ENCODE measurements around the gene GPC3.

GPC3 gene

GRCh38 chrX:133550665-133551485 lies 434.5 kb downstream of the GPC3 start:
- H3K9me2 ChIP-seq (replicated peaks; ENCODE audit: control insufficient read depth, low read length): no peaks in the 10 kb centered on the region
- H3K36me3 ChIP-seq (ENCODE audit: control insufficient read depth, low read length): no peaks in the 10 kb centered on the region
- no peak overlapping the region for H3K27ac ChIP-seq (ENCODE audit: low read depth, low read length)
- H4K20me1 ChIP-seq (ENCODE audit: control insufficient read depth, insufficient read depth, low read depth, low read length): no peaks in the 10 kb centered on the region
- no peak overlapping the region for H3K4me3 ChIP-seq (ENCODE audit: low read length)
- H3K4me2 ChIP-seq (ENCODE audit: low read length): no peak overlapping the region
- no peaks in the 10 kb centered on the region for H3F3A ChIP-seq (ENCODE audit: control insufficient read depth, insufficient read depth)
- H3K9me3 ChIP-seq (ENCODE audit: control insufficient read depth, insufficient read depth, low read length): no peaks in the 10 kb centered on the region
- H3K27me3 ChIP-seq (ENCODE audit: control insufficient read depth, low read length): no peaks in the 10 kb centered on the region
- H3K79me2 ChIP-seq (ENCODE audit: control insufficient read depth, low read length): no peaks in the 10 kb centered on the region
- no peaks in the 10 kb centered on the region for H3K4me1 ChIP-seq (ENCODE audit: control insufficient read depth, low read length)
- TF ChIP-seq EZH2phosphoT487 (IDR thresholded peaks at IDR 0.05; ENCODE audit: borderline replicate concordance, low read length): no peak
- TF ChIP-seq, protein P1, sequence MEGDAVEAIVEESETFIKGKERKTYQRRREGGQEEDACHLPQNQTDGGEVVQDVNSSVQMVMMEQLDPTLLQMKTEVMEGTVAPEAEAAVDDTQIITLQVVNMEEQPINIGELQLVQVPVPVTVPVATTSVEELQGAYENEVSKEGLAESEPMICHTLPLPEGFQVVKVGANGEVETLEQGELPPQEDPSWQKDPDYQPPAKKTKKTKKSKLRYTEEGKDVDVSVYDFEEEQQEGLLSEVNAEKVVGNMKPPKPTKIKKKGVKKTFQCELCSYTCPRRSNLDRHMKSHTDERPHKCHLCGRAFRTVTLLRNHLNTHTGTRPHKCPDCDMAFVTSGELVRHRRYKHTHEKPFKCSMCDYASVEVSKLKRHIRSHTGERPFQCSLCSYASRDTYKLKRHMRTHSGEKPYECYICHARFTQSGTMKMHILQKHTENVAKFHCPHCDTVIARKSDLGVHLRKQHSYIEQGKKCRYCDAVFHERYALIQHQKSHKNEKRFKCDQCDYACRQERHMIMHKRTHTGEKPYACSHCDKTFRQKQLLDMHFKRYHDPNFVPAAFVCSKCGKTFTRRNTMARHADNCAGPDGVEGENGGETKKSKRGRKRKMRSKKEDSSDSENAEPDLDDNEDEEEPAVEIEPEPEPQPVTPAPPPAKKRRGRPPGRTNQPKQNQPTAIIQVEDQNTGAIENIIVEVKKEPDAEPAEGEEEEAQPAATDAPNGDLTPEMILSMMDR (IDR thresholded peaks at IDR 0.05; ENCODE audit: low read depth, low read length, poor library complexity, severe bottlenecking): no peak

DNA sequence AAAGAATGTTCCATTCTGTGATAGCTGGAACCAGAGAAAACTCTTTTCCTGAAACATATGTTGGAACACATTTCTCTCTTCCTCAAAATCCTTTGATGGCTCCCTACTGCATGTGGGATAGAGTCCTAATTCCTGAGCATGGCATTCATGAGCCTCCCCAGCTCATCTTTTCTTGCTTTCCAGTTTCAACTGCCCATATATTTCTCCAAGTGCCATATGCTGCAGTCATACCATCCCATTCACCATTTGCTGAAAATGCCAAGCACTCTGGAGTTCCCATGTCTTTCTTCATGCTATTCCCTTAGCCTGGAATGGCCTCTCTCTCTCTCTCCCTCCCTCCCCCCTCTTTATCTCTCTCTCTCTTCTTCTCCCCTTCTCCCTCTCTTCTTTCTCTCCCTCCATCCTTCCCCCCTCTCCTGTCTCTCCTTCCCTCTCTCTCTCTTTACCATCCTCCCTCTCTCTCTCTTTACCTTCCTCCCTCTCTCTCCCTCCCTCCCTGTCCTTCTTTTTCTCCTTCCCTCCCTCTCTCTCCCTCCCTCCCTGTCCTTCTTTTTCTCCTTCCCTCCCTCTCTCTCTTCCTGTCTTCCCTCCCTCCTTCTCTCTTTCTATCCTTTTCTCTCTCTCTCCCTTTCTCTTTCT lies 436.0 kb downstream of the GPC3 start:
- Histone ChIP-seq H4K20me1 (ENCODE audit: control insufficient read depth, insufficient read depth, low read depth, low read length) (no peaks in the 10 kb centered on the region), H3K4me2 (ENCODE audit: low read length) (no peak overlapping the region), H3K4me3 (ENCODE audit: low read length) (no peak overlapping the region), H3K79me2 (ENCODE audit: control insufficient read depth, low read length) (no peaks in the 10 kb centered on the region), H3K36me3 (ENCODE audit: control insufficient read depth, low read length) (no peaks in the 10 kb centered on the region), H3F3A (ENCODE audit: control insufficient read depth, insufficient read depth) (no peaks in the 10 kb centered on the region), H3K27me3 (ENCODE audit: control insufficient read depth, low read length) (no peaks in the 10 kb centered on the region), H3K27ac (ENCODE audit: low read depth, low read length) (no peak overlapping the region), H3K9me3 (ENCODE audit: control insufficient read depth, insufficient read depth, low read length) (no peaks in the 10 kb centered on the region), H3K9me2 (replicated peaks; ENCODE audit: control insufficient read depth, low read length) (no peaks in the 10 kb centered on the region), H3K4me1 (ENCODE audit: control insufficient read depth, low read length) (no peaks in the 10 kb centered on the region)
- TF ChIP-seq, protein P1 (IDR thresholded peaks at IDR 0.05; ENCODE audit: low read depth, low read length, poor library complexity, severe bottlenecking): no peak
- no peak for TF ChIP-seq EZH2phosphoT487 (IDR thresholded peaks at IDR 0.05; ENCODE audit: borderline replicate concordance, low read length)

DNA sequence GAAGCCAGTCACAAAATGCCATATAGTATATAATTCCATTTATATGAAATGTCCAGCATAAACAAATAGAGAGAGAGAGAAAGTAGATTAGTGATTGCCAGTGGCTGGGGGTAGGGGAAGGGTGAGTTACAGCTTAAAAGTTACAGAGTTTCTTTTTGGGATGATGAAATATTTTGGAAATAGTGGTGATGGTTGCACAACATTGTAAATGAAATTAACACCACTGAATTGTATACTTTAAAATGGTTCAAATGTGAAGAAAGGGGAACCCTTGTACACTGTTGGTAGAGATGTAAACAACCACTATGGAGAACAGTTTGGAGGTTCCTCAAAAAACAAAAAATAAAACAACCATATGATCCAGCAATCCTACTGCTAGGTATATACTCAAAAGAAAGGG lies 439.0 kb downstream of the GPC3 start:
- H3K4me2 ChIP-seq (ENCODE audit: low read length): no peak overlapping the region
- H3K27me3 ChIP-seq (ENCODE audit: control insufficient read depth, low read length): no peaks in the 10 kb centered on the region
- no peak overlapping the region for H3K4me3 ChIP-seq (ENCODE audit: low read length)
- H3K4me1 ChIP-seq (ENCODE audit: control insufficient read depth, low read length): no peaks in the 10 kb centered on the region
- no peaks in the 10 kb centered on the region for H3K9me2 ChIP-seq (replicated peaks; ENCODE audit: control insufficient read depth, low read length)
- no peaks in the 10 kb centered on the region for H3K9me3 ChIP-seq (ENCODE audit: control insufficient read depth, insufficient read depth, low read length)
- H4K20me1 ChIP-seq (ENCODE audit: control insufficient read depth, insufficient read depth, low read depth, low read length): no peaks in the 10 kb centered on the region
- H3F3A ChIP-seq (ENCODE audit: control insufficient read depth, insufficient read depth): no peaks in the 10 kb centered on the region
- no peaks in the 10 kb centered on the region for H3K79me2 ChIP-seq (ENCODE audit: control insufficient read depth, low read length)
- H3K36me3 ChIP-seq (ENCODE audit: control insufficient read depth, low read length): no peaks in the 10 kb centered on the region
- TF ChIP-seq, protein P1 (IDR thresholded peaks at IDR 0.05; ENCODE audit: low read depth, low read length, poor library complexity, severe bottlenecking): no peak
- TF ChIP-seq EZH2phosphoT487 (IDR thresholded peaks at IDR 0.05; ENCODE audit: borderline replicate concordance, low read length): no peak
- H3K27ac ChIP-seq (ENCODE audit: low read depth, low read length): no peak overlapping the region

All from DOHH2 (cell line).